ENCODE data around the gene RSRC1.

- no peak for TF ChIP-seq CTCF (IDR thresholded peaks at IDR 0.05)
- TF ChIP-seq EZH2 (IDR thresholded peaks at IDR 0.05), result no peak
- TF ChIP-seq EZH2phosphoT487 (IDR thresholded peaks at IDR 0.05), result no peak
Observed at GRCh38 chr3:158430968-158431367, 321.1 kb downstream of the RSRC1 start.

Measured in neural progenitor cell (in vitro differentiated cells).